NOMO-1 (cell line): ENCODE measurements around the gene PHKG2.

Experiments used
- DNase-seq, 2 experiments: peaks; one replicate each; lab custom pipeline; 2025; ENCODE audit not compliant: unreplicated experiment in 2 of 2; lab: John Stamatoyannopoulos, UW

PHKG2 gene

DNA sequence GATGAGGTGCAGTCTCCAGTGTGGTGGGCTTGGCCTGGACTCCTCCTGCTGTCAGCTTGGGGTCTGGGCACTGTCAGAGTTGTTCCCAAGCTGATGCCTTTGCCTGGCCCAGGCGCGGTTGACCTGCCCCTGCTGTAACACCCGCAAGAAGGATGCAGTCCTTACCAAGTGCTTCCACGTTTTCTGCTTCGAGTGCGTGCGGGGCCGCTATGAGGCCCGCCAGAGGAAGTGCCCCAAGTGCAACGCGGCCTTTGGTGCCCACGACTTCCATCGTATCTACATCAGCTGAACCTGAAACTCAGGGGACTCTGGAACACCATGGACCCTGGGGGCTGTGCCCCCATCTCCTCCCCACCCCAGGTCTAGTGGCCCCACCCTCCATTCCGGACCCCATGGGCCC, 25.6 kb downstream of the PHKG2 start:
- DNase-seq, result no peak

DNA sequence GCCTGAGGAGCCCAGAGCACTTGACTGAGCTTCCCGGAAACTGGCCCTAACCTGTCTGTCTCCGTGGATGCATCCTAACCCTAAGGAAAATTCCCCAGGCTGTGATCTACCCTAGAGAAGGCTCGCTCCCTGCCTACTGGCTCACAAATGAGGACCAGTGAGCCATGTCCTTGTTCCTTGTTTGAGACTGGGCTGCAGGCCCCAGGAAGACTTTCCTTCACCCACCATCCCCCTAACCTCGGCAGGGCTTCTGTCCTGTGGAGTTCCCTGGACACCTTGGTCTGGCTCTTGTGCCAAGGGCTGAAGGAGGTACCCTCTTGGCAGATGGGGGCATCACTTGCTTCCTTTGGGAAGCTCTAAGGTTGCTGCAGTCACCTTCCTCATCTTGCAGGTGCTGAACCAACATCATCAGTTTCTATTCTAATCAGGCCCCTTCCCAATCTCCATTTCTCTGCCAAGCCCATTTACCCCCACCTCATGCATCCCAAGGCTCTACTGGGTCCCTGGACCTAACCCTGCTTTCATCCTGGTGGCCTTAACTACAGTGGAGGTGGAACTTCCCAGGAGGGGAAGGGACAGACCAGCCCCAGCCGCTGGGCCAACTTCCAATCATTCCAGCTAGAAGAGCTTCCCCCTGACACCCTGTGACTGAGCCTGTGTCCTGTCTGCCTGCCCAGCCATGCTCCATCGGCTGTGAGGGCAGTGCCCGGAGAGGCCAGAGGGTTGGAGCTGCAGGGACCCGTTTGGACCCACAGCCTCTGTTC, 26.3 kb downstream of the PHKG2 start:
- DNase-seq, result no peak

DNA sequence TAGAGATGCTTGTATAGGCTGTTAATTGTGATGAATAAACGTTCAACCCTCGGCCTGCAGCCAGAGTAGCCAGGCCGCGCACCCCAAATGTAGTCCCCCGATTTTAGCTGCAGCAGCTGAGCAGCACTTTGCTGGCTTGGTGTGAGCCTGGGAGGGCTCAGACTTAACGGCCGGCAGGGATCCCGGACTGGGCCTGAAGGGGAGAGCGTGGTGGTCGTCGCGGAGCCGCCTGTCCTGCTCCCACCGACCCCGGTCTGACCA, 26.8 kb downstream of the PHKG2 start:
- DNase-seq, result no peak

DNA sequence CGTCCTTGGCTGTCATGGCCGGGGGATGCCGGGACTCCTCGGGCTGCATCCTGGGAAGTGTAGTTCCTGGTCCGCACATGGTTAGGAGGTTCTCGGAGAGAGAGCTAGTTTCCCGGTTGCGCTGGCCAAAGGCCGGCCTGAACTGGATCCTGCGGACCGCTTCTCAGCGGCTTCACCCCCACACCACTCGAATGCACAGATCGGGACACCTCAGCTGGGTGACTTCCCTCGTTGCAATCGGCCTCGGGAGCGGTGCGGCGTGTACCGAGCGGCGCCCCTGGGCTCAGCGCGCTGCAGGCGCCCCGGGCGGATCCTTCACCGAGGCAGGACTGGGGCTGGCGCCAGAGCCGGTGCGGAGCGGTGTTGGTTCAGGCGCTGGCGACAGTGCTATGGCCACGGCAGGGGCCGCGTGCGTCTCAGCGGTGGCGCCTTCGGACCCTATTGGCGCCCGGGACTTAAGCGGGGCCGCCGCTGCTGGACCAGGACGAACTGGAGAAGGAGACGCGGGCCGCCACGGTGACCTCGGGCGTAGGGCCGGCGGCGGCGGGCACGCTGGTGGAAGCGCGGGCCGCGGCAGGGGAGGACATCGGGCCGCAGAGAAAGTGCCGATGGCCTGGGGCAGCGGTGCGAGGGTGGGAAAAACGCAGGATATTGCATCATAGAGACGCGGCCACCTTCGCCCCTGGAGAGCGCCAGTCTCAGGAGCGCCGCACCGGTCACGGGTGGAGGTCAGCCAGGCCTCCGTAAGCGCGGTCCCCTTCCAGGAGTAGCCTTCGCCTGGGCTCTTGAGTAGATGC, 27.4 kb downstream of the PHKG2 start:
- peak; percentile 61 to 71 for DNase-seq

DNA sequence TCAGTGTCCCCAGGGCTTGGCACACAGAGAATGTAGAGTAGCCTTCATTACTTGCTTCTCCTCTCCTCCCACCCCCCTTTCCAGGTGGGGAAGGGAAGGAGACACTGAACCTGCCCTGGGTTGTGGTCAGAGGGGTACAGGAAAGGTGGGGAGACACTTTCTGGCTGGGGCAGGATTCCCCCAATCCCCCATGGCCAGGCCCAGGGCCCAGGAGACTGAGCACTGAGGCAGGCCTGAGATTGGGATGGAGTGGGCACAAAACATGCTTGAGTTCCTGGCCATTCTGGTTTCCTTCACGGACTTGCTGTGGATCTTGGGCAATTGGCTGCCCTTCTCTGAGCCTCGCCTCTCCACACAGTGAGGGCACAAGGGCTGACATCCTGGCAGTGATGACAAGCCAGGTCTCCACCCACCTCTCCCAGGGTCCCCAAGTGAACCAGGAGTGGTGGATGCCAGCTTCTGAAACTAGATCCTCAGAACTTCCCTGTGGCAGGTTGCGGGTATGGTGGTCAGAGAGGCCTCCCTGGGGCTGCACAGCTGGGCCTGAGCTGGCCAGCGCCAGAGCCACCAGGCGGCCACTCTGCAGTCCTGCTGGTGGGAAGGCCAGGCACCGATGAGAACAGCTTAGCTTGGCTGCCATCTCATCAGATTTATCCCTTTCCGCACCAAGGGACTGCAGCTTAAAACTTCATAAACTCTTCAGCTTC, 29.5 kb downstream of the PHKG2 start:
- DNase-seq, result no peak

DNA sequence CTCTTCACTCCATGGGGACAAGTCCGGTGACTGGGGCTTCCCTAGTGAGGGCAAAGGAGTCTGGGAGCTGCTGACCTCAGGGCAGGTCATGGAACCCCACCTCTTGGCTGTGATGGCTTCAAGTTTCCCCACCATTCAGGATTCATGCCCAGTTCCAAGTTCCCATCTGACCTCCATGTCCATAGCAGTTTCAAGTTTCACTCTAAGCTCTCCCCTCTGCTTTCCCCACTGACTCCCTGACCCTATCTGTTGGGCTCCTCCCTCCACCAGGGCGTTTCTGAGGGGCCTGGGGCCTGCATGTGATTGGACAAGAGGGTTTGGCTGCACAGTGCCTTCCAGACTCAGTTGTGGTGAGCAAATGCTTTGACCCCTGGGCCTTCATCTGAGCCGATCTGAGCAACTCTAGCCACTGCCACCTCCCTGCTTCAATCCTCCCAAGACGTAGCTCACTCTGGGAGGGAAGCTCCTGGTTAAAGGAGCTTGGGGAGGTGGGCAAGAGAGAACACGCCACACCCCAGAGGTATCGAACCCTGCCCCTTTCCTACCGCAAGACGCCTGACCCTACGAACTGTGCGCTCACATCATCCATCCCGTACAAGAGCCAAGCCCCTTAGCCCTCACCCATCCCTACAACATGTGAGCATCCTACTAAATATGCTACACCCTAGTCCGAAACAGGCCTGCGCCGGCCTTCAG, 30.5 kb downstream of the PHKG2 start:
- DNase-seq, result no peak

DNA sequence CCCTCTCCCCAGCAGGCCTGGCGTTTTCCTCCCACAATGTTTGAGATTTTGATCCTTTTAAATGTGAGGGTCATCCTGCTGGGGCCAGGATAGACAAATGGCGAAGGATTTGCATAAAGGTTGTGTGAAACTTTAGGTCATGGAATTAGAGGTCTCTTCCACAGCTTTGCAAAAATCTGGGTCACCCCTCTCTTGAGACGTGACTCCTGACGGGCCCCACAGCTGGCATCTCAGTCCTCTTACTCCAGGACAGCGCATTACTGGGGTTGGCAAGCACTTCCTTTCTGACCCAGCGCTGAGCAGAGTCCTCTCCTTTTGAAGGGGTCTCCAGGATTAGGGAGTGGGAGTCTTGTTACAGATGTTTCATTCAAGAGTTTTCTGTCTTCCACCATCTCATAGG, 31.4 kb downstream of the PHKG2 start:
- DNase-seq, result no peak

DNA sequence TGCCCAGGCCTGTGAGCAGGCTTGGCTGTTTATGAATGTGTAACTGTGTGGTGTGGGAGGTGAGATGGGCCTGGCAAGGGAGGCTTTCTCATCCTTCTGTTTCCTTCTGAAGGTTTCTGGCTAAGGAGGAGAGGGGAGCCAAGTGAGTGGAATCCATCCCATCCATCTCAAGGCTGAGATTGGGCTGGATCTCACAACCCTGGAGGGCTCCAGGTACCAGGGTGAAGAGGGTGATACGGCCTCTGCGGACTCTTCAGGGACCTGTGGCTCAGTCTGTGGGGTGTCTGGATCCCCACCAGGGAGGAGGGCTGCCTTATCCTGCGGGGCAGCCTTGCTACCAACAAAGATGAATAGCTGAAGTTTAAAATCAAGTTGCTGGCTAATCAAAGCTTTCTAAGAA, 31.8 kb downstream of the PHKG2 start:
- no peak for DNase-seq

DNA sequence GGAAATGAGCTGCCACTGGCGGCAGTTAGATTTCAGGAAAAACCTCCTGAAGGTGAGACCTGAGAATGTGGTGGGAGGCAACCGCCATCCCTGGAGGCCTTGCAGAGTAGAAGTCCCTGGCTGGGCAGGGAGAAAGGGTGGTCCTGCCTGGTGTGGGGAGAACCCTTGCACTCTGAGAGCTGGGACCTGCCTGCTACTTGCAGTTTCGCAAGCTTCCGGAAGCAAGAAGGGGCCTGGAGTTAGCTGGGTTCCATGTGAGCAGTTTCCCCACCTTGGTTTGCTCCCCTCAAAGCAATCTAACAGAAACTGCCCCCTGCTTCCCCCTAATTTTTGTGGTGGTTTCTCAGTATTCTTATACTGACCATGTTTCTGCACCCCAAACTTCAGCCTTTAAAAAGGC, 32.3 kb downstream of the PHKG2 start:
- DNase-seq, result peak in 1 of 2 experiments; percentile 38

DNA sequence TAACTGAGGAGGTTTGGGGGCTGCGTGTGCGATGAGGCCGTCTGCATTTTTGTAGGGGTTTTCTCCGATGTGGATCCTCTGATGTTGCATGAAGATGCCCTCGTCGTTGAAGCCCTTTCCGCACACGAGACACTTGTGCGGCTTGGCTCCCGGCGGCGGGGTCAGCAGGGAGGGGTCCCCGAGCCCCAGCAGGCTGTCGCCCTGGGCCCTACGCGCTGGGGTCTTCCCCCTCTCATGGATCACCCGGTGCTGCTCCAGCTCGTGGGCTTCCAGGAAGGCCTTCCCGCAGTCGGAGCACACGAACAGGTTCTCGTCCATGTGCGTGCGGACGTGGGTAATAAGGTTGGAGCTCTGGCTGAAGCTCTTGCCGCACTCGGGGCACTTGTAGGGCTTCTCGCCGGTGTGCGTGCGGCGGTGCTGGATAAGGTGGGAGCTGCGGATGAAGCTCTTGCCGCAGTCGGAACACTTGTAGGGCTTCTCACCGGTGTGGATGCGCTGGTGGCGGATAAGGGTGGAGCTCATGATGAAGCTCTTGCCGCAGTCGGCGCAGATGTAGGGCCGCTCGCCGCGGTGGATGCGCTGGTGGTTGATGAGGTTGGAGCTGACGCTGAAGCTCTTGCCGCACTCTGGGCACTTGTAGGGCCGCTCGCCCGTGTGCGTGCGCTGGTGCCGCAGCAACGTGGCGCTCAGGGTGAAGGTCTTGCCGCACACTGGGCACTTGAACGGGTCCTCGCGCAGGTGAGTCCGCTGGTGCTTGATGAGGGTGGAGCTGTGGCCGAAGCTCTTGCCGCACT, 34.5 kb downstream of the PHKG2 start:
- no peak for DNase-seq

DNA sequence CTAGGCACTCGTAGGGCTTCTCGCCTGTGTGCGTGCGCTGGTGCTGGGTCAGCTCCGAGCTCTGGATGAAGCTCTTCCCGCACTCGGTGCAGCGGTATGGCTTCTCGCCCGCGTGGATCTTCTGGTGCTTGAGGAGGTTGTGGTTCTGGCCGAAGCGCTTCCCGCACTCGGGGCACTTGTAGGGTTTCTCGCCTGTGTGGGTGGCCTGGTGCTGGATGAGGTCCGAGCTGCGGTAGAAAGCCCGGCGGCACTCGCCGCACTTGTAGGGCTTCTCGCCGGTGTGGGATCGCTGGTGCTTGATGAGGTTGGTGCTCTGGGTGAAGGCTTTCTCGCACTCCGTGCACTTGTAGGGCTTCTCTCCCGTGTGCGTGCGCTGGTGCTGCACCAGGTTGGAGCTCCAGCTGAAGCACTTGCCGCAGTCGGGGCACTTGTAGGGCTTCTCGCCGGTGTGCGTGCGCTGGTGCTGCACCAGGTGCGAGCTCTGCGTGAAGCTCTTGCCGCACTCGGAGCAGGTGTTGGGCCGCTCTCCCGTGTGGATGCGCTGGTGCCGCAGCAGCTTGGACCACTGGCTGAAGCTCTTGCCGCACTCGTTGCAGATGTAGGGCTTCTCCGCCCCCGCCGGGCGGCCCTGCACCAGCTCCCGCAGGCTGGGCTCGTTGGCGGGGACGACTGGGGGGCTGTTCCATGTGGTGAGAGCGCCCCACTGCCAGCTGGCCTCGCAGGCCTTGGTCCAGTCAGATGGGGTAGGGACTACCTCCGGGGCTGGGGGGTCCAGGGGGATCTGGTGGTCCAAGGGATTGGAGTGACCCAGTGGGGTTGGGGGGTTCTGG, 35.3 kb downstream of the PHKG2 start:
- DNase-seq, result no peak

DNA sequence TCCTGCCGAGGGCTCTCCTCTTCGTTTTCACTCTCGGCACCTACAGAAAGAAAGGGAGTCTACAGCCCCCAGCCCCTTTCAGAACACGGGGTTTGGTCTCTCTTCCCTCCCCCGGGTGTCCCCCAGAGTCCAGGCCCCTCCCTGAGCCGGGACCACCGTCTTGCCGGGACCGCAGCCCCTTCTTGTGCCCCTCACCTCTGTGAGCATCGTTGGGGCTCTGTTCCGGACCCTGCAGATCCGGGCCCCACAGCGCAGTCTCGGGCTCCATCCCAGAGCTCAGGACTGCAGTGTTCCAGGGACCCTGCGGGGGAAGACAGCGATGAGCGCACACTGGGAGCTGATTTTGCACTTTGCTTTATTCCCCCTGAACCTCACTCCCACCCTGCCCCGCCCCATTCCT, 36.0 kb downstream of the PHKG2 start:
- DNase-seq, result no peak

DNA sequence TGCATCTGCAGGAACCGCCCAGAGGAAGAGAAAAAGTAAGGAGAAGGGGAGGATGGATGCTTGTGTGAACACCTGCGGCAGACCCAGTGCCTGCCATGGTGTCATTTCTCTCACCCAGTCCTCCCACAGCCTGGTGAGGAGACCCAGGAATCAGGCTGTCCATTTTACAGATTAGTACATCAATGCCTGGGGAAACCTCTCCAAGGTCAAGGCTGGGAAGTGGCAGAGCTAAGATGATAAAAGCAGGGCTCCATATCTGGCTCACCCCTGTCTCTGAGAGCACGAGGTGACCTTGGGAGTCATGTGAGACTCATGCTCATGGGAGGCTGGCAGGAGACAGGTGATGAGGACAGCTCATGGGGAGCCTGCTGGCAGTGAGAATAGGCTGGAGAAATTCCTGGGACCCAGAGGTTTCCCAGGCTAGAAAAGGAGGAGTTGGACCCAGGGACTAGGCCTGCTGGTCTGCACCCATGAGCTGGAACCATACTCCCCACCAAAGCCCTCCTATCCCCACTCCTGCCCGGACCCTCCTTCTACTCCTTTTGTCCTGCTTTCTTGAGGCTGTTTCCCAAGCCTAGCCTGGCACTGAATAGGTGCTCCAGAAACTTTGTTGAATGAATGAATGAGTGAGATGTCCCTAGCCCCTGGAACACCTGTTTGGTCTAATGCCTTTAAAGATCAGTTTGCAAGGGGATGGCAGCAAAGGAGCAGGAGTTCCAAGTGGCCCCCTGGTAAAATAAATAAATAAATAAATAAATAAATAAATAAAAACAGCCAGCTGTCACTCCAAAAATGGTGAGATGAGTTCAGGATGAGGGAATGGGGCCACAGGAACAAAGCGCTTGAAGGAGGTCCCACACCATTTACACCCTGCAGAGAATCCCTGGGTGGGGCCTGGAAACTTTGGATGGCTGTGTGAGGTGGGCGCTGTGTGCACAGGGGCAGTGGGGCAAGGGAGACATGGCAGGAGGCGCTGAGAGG, 37.2 kb downstream of the PHKG2 start:
- no peak for DNase-seq

DNA sequence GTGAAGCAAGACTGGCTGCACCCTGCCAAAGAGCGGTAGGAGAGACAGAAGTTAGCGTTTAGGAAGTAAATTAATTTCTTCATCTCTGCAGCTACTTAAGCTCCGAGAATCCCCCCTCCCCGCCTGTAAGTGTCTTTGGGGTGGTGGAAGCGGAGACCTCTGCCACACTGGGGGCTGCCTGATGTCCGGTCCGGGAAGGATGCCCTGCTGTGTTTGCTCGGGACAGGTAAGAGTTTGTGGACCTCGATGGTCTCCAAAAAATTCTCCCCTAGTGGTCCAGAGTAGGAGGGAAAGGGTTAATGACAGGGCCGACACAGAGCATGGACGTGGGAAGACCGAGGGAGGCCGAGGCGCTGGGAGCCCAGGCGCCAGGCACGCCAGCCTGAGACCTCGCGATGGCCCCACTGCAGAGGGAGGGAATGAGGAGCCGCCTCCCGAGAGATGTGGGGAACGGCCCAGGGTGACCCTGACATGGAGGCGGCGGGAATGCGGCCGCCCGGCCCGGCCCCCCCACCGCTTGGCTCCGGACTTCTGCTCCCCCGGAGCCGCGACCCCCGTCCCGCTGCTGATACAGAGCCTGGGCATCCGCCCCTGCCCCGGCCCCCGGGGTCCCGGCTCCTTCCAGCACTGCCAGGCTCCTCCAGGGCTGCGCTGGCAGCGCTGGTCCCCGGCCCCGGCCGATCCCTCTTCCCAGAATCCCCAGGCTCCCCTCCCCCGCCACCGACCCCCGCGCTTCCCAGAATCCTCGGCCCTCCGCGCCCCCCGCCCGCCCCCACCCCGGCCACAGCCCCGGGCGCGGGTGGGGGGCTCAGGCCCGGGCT, 38.1 kb downstream of the PHKG2 start:
- peak in 1 of 2 experiments; percentile 25 for DNase-seq

DNA sequence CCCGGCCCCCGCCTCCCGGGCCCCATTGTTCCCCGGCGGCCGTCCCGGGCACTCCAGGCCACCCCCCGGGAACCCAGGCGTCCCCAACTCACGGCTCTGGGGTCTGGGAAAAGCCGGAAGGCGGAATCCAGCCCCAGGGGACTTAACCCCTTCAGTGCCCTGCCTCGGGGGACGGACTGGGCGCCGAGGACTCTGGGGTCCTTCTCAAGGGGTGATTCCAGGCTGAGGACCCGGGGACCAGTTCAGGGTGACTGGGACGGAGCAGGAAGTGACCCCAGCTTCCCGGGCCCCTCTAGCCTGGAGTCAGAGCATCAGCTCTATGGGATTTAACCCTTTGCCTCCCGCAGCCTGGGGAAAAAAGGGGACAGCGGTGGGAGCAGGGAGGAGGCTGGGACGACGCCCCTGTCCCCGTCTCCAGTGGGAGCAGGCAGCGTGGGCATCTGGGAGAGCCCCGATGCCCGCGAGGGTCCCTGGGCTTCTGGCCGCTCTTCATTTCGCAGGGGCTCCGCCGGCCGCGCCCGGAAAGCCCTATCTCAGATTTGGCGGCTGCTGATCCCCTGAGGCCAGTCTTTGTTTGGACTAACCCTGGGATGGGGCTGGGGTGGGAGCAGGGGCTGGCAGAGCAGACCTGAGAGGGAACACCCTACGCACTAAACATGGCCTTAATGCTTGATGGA, 38.8 kb downstream of the PHKG2 start, which contains the start of gene ZNF629:
Gene ZNF629 (minus strand): TSS at position 270 of the 677 bp plus-strand sequence. CDS start 2,723 bp downstream, outside the sequence.
- no peak for DNase-seq

DNA sequence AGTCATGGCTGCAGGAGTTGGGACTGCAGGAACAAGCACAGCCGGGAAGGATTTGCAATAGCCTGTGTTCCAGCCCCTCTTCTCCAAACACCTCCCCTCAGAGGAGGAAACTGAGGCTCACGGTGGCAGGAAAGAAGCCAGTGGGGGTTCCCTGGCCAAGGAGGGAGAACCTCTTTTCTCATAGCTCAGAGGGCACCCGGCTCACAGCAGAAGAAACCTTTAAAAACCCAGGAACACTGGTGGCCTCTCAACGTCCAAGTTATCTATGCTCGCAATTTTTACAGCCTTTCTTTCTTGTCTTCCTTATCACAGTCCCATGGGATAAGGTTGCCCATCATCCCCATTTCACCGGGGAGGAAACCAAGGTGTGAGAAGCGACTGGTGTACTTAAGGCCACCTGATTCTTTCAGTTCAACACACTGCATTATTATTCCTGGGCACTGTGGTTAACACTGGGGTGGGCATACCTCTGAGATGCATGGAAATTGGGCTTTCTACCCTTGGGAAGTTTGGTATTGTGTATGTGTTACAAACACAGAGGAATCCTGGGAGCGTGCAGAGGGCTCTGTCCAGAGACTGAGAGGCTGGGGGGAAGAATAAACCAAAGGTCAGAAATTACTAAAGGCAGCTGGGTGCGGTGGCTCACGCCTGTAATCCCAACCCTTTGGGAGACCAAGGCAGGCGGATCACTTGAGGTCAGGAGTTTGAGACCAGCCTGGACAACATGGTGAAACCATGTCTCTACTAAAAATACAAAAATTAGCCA, 39.6 kb downstream of the PHKG2 start:
- no peak for DNase-seq
